LNCaP clone FGC (cell line): Measurements from ENCODE around the gene LZTFL1.
A peak's percentile ranks its signal among the peaks of the same experiment; 100 is the strongest.
"Not testable (repeated sequence)": the region's sequence is repeated elsewhere in the genome, so short reads cannot be mapped to it uniquely, and the experiment has no call there.

Source experiments
- DNase-seq: peaks from one replicate; pipeline ENCODE4 v3.0.0-alpha.2; 2011; ENCODE audit warnings: low read depth
- H3K4me3 ChIP-seq: 2 replicates; pipeline ENCODE4 v1.5.1; 2011; ENCODE audit warnings: mild to moderate bottlenecking, low read depth, low read length, control low read depth
- TF ChIP-seq, protein P1 (sequence below): IDR thresholded peaks from 2 replicates; pipeline ENCODE4 v1.5.1; 2012; ENCODE audit warnings: mild to moderate bottlenecking; ENCODE audit not compliant: control insufficient read depth, insufficient read depth; ENCODE audit errors: extremely low read depth

LZTFL1 gene

DNA sequence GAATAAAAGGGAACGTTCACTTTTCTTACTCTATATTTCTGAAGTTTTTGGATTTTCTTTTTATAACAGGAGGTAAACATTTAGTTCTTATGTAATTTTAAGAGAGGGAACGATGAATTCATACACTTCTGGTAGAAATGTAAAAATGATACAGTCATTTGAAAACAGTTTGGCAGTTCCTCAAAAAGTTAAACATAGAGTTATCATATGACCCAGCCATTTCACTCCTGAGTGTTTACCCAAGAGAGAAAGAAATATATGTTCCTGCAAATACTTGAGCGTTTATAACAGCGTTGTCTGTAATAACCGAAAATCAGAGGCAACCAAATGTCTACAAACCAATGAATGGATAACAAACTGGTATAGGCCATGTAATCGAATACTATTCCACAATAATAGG lies 23.6 kb upstream of the LZTFL1 start:
- no peak overlapping the region for H3K4me3 ChIP-seq
- no peak for DNase-seq
- TF ChIP-seq, protein P1, sequence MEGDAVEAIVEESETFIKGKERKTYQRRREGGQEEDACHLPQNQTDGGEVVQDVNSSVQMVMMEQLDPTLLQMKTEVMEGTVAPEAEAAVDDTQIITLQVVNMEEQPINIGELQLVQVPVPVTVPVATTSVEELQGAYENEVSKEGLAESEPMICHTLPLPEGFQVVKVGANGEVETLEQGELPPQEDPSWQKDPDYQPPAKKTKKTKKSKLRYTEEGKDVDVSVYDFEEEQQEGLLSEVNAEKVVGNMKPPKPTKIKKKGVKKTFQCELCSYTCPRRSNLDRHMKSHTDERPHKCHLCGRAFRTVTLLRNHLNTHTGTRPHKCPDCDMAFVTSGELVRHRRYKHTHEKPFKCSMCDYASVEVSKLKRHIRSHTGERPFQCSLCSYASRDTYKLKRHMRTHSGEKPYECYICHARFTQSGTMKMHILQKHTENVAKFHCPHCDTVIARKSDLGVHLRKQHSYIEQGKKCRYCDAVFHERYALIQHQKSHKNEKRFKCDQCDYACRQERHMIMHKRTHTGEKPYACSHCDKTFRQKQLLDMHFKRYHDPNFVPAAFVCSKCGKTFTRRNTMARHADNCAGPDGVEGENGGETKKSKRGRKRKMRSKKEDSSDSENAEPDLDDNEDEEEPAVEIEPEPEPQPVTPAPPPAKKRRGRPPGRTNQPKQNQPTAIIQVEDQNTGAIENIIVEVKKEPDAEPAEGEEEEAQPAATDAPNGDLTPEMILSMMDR = no peak

GRCh38 chr3:45864760-45865519 lies 23.0 kb upstream of the LZTFL1 start:
- TF ChIP-seq, protein P1 = no peak
- no peak for DNase-seq
- H3K4me3 ChIP-seq = no peak overlapping the region

GRCh38 chr3:45861043-45861719 lies 19.3 kb upstream of the LZTFL1 start:
- H3K4me3 ChIP-seq = no peak overlapping the region
- peak; percentile 38 for DNase-seq
- TF ChIP-seq, protein P1 = no peak

DNA sequence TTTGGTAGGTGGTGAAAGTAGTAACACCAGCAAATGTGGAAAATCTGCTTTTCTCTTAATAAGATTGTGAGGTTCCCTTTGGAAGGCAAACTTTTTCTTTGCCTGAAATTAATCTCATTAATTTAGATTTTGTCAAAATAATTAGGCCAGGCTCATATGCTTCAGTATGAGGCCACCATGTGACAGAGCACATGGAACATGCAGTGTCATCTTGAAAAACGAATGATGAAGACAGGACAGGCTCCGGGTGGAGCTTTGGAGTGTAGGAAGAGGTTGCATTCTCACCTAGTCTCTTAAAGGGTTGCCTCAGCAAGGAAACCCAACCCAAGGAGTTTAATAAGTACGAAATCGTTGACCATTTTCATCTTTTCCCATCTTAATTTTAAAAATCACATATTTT lies 18.6 kb upstream of the LZTFL1 start:
- no peak for DNase-seq

GRCh38 chr3:45858809-45859543 lies 17.1 kb upstream of the LZTFL1 start:
- TF ChIP-seq, protein P1 = no peak
- H3K4me3 ChIP-seq = no peak overlapping the region
- DNase-seq = no peak

More for the DNA sequence above, 18.6 kb upstream of the LZTFL1 start:
- TF ChIP-seq, protein P1 = no peak
- no peak overlapping the region for H3K4me3 ChIP-seq

DNA sequence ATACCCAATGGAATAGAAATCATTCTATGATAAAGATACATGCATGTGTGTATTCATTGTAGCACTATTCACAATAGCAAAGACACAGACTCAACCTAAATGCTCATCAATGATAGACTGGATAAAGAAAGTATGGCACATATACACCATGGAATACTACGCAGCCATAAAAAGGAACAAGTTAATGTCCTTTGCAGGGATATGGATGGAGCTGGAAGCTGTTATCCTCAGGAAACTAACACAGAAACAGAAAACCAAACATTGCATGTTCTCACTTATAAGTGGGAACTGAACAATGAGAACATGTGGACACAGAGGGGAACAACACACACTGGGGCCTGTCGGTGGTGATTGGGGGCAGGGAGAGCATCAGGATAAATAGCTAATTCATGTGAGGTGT lies 15.1 kb upstream of the LZTFL1 start:
- not testable (repeated sequence) for H3K4me3 ChIP-seq, DNase-seq

DNA sequence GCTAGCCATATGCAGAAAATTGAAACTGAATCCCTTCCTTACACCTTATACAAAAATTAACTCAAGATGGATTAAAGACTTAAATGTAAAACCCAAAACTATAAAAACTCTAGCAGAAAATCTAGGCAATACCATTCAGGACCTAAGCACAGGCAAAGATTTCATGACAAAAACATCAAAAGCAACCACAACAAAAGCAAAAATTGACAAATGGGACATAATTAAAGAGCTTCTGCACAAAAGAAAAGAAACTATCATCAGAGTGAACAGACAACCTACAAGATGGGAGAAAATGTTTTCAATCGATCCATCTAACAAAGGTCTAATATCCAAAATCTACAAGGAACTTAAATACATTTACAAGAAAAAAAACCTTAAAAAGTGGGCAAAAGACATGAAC lies 14.4 kb upstream of the LZTFL1 start:
- not testable (repeated sequence) for DNase-seq, H3K4me3 ChIP-seq

- H3K4me3 ChIP-seq = no peak overlapping the region
- TF ChIP-seq, protein P1 = no peak
These were observed 10.9 kb upstream of the LZTFL1 start for GRCh38 chr3:45852828-45853227.

More at GRCh38 chr3:45852828-45853227, 10.9 kb upstream of the LZTFL1 start:
- no peak for DNase-seq
